NCI-H146 (cell line): Measurements from ENCODE around the gene FMNL1.
"Not testable (repeated sequence)": the region's sequence is repeated elsewhere in the genome, so short reads cannot be mapped to it uniquely, and the experiment has no call there.

Experiments used
- DNase-seq: peaks from one replicate; lab custom pipeline; 2025; lab: John Stamatoyannopoulos, UW

The FMNL1 gene

GRCh38 chr17:45221081-45222013 lies at the start of gene FMNL1:
Gene FMNL1 (plus strand): TSS chr17:45221885. CDS start chr17:45222125, 240 bp downstream.
- DNase-seq: peak; percentile 39

GRCh38 chr17:45172232-45172540 lies 49.5 kb upstream of the FMNL1 start:
- no peak for DNase-seq

- peak; percentile 9 for DNase-seq
These were observed 49.0 kb upstream of the FMNL1 start for GRCh38 chr17:45172541-45173286.

- no peak for DNase-seq
These were observed 45.9 kb upstream of the FMNL1 start for GRCh38 chr17:45175759-45176115.

GRCh38 chr17:45177563-45177962 lies 44.1 kb upstream of the FMNL1 start:
- no peak for DNase-seq

- DNase-seq: no peak
These were observed 37.5 kb upstream of the FMNL1 start for GRCh38 chr17:45184144-45184543.

- DNase-seq: peak; percentile 5
These were observed 34.8 kb upstream of the FMNL1 start for GRCh38 chr17:45186801-45187354.

GRCh38 chr17:45189009-45189408 lies 32.7 kb upstream of the FMNL1 start:
- DNase-seq: no peak

- DNase-seq: no peak
These were observed 31.0 kb upstream of the FMNL1 start for GRCh38 chr17:45190503-45191255.

GRCh38 chr17:45195424-45195823 lies 26.3 kb upstream of the FMNL1 start:
- no peak for DNase-seq

GRCh38 chr17:45197108-45197507 lies 24.6 kb upstream of the FMNL1 start:
- no peak for DNase-seq

- peak; percentile 79 for DNase-seq
These were observed 23.9 kb upstream of the FMNL1 start for GRCh38 chr17:45197555-45198334.

- no peak for DNase-seq
These were observed 21.0 kb upstream of the FMNL1 start for GRCh38 chr17:45200701-45201100.

- no peak for DNase-seq
These were observed 20.2 kb upstream of the FMNL1 start for GRCh38 chr17:45201457-45201856.

- DNase-seq: not testable (repeated sequence)
These were observed 19.8 kb upstream of the FMNL1 start for GRCh38 chr17:45201880-45202279.

- peak; percentile 66 for DNase-seq
These were observed 2.6 kb upstream of the FMNL1 start for GRCh38 chr17:45218895-45219661.

- no peak for DNase-seq
These were observed 1.6 kb upstream of the FMNL1 start for GRCh38 chr17:45220079-45220478.

- no peak for DNase-seq
These were observed 266 bp downstream of the FMNL1 start for GRCh38 chr17:45222014-45222288.

GRCh38 chr17:45222289-45222995 lies 757 bp downstream of the FMNL1 start:
- peak; percentile 20 for DNase-seq

- no peak for DNase-seq
These were observed 1.4 kb downstream of the FMNL1 start for GRCh38 chr17:45222996-45223538.
